CD4-positive, alpha-beta T cell treated with Interleukin-4 for 1 hour (primary cell): Measurements from ENCODE around the gene MFN1.

Source experiments
- DNase-seq, 2 donors: peaks; one replicate each; pipeline ENCODE4 v3.0.0-alpha.2; 2020 to 2022

Gene MFN1

GRCh38 chr3:179432451-179432850, 84.9 kb downstream of the MFN1 start:
- no peak for DNase-seq

- DNase-seq: no peak
Measured at GRCh38 chr3:179436517-179436916, 89.0 kb downstream of the MFN1 start.

- peak in 1 of 2 donors; percentile 73 for DNase-seq
Measured at GRCh38 chr3:179438841-179439240, 91.3 kb downstream of the MFN1 start.
